22Rv1 (cell line): Measurements from ENCODE around the gene MCRS1.

Experiments
- H3K27ac ChIP-seq: fragments of 450-650 bp; 2 replicates; pipeline ENCODE4 v1.5.1; 2017
- ZFX ChIP-seq: fragments of 450-650 bp; IDR thresholded peaks from 2 replicates; pipeline ENCODE4 v1.6.1; 2017; ENCODE audit warnings: antibody characterized with exemption, borderline replicate concordance
- TF ChIP-seq, protein P1 (sequence below): fragments of 450-650 bp; IDR thresholded peaks from 2 replicates; pipeline ENCODE4 v1.5.1; 2017; ENCODE audit warnings: mild to moderate bottlenecking

The MCRS1 gene

GRCh38 chr12:49533331-49533730, 34.6 kb downstream of the MCRS1 start:
- H3K27ac ChIP-seq, result no peak overlapping the region
- no peak for TF ChIP-seq ZFX
- TF ChIP-seq, protein P1, sequence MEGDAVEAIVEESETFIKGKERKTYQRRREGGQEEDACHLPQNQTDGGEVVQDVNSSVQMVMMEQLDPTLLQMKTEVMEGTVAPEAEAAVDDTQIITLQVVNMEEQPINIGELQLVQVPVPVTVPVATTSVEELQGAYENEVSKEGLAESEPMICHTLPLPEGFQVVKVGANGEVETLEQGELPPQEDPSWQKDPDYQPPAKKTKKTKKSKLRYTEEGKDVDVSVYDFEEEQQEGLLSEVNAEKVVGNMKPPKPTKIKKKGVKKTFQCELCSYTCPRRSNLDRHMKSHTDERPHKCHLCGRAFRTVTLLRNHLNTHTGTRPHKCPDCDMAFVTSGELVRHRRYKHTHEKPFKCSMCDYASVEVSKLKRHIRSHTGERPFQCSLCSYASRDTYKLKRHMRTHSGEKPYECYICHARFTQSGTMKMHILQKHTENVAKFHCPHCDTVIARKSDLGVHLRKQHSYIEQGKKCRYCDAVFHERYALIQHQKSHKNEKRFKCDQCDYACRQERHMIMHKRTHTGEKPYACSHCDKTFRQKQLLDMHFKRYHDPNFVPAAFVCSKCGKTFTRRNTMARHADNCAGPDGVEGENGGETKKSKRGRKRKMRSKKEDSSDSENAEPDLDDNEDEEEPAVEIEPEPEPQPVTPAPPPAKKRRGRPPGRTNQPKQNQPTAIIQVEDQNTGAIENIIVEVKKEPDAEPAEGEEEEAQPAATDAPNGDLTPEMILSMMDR, result no peak

DNA sequence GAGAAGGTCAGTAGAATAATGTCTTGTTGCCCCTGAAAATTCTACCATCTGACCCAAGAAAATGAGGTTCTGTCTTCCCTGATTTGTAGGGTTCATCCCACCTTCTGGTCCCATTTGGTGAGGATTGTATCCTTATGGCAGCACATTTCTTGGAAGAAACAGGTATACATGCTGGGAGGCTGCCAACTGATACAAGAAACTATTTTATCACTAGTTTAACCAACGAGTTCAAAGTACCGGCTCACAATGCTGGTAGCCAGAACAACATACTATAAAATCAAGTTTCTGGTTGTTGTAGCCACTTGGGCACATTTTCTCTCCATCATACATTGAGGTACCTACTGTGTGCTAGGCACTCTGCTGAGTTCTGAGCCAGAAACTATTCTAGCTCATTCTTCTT, 36.2 kb downstream of the MCRS1 start:
- no peak overlapping the region for H3K27ac ChIP-seq
- no peak for TF ChIP-seq ZFX
- TF ChIP-seq, protein P1, result no peak

DNA sequence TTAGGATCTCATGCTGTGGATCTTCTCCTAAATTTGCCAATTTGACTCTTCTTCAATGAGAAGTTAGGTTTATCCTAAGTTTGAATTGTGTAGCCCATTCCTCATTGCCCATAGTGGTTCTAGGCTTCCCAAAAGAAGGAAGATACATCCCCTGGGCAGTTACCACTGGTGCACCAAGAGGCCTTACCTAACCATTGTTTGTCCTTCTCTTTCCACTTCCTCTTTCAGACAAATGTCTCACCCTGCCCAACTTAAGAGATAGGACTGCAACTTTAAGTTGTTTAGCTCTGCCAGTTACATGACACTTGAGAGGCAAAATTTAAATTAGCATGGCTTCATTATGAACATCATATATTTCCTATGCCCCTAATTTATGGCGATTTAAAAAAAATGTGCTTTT, 38.5 kb downstream of the MCRS1 start:
- no peak overlapping the region for H3K27ac ChIP-seq
- TF ChIP-seq ZFX, result no peak
- TF ChIP-seq, protein P1, result no peak

DNA sequence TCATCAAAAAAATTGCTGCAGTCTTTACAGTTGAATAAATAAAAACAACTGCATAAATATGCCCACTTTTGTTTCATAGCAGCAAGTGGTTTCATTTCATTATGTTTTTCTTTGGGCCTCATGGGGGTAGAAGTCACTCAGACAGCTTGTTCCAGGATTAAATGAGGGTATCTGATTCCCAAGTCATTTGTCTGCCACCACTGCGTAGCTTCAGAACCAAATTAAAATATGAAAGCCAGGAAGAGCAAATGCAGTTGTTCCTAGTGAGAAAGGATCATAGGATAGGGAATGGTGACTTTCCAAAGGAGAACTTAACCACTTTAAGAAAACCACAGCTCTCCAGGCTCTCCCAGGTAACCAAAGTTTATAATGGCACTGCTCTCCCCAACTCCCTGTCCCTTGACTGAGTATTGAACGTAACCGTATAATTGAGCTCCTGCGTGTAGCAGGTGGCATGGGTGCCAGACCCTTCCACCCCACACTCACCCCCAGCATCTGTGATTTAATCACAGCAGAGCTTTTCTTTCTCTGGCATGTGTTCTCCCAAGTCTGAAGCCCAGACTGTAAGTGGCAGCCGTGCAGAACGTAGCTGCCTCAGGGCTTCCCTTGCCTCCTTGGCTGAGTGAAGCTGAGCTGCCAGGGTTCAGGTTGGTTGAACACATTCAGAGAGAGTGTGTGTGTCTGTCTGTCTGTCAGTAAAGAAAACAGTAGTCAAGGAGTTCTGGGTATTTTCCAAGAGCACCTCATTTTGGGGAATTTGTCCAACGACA, 40.4 kb downstream of the MCRS1 start:
- H3K27ac ChIP-seq, result no peak overlapping the region
- TF ChIP-seq, protein P1, result no peak

DNA sequence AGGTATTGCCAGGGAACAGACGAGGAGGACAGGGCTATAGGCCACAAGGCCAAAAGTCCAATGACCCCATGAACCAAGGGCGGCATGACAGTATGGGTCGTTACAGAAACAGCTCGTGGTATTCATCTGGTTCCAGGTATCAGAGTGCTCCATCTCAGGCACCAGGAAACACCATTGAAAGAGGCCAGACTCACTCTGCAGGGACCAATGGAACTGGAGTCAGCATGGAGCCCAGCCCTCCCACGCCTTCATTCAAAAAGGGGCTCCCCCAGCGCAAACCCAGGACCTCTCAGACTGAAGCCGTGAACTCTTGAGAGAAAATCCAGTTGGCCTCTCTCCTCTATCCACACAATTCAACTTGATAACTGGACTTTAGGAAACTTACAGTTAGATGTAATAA, 42.0 kb downstream of the MCRS1 start:
- TF ChIP-seq, protein P1, result no peak
- TF ChIP-seq ZFX, result no peak
- H3K27ac ChIP-seq, result no peak overlapping the region

GRCh38 chr12:49524660-49525324, 43.1 kb downstream of the MCRS1 start:
- H3K27ac ChIP-seq, result no peak overlapping the region
- TF ChIP-seq, protein P1, result no peak
- TF ChIP-seq ZFX, result no peak

- no peak overlapping the region for H3K27ac ChIP-seq
- TF ChIP-seq, protein P1, result no peak
- no peak for TF ChIP-seq ZFX
These were observed 46.6 kb downstream of the MCRS1 start for GRCh38 chr12:49521389-49521788.
